Osteoblast (primary cell): Measurements from ENCODE around the gene MAMDC4. TPM values are rescaled to one million over a fixed set of nuclear protein-coding genes. Genes with fewer than 3 reads are reported as not detected.
A peak's percentile ranks its signal among the peaks of the same experiment; 100 is the strongest.

Source experiments
- DNase-seq: peaks from one replicate; pipeline ENCODE4 v3.0.0; 2011; ENCODE audit warnings: low spot score, mixed read lengths; ENCODE audit not compliant: insufficient read length; ENCODE audit errors: missing footprints
- H2AFZ ChIP-seq: 2 replicates; pipeline ENCODE4 v1.6.0; 2011; ENCODE audit warnings: mild to moderate bottlenecking, low read length
- H3K27ac ChIP-seq: 2 replicates; pipeline ENCODE4 v1.5.1; 2011; ENCODE audit warnings: mild to moderate bottlenecking, low read depth, low read length, moderate library complexity
- H3K27me3 ChIP-seq: 2 replicates; pipeline ENCODE4 v1.6.0; 2012; ENCODE audit warnings: mild to moderate bottlenecking, control low read depth, inconsistent platforms, low read length, moderate library complexity; ENCODE audit not compliant: insufficient read depth
- H3K36me3 ChIP-seq: 2 replicates; pipeline ENCODE4 v1.5.1; 2011; ENCODE audit warnings: mild to moderate bottlenecking, low read length, control low read depth, moderate library complexity; ENCODE audit not compliant: insufficient read depth
- H3K4me1 ChIP-seq: 2 replicates; pipeline ENCODE4 v1.5.1; 2011; ENCODE audit warnings: mild to moderate bottlenecking, low read length, control low read depth, moderate library complexity; ENCODE audit not compliant: insufficient read depth
- H3K4me2 ChIP-seq: 2 replicates; pipeline ENCODE4 v1.6.0; 2011; ENCODE audit warnings: mild to moderate bottlenecking, low read length; ENCODE audit not compliant: insufficient read depth
- H3K4me3 ChIP-seq: fragments of 200-600 bp; sonication (generic); 3 replicates; pipeline ENCODE4 v1.5.1; 2012; ENCODE audit warnings: mild to moderate bottlenecking, low read length, inconsistent platforms; ENCODE audit not compliant: insufficient read depth
- H3K79me2 ChIP-seq: 2 replicates; pipeline ENCODE4 v1.6.0; 2012; ENCODE audit warnings: mild to moderate bottlenecking, low read length, control low read depth, inconsistent platforms; ENCODE audit not compliant: insufficient read depth
- H3K9me3 ChIP-seq: 2 replicates; pipeline ENCODE4 v1.5.1; 2011; ENCODE audit warnings: low read depth, low read length, control low read depth
- H4K20me1 ChIP-seq: 2 replicates; pipeline ENCODE4 v1.6.0; 2012; ENCODE audit warnings: mild to moderate bottlenecking, low read length, control low read depth; ENCODE audit not compliant: insufficient read depth
- total RNA-seq: library from RNA; depleted of rRNA; stranded (reverse); fragments of >200 nt; gene quantifications from 2 replicates; pipeline ENCODE4 v1.2.3, GENCODE V29; 2012
- TF ChIP-seq, protein P1 (sequence below): IDR thresholded peaks from 2 replicates; pipeline ENCODE4 v1.5.1; 2011; ENCODE audit warnings: mild to moderate bottlenecking, low read depth, low read length, moderate library complexity; ENCODE audit errors: extremely low read depth

Gene MAMDC4
- total RNA-seq, 1 donor = 1.4 TPM

DNA sequence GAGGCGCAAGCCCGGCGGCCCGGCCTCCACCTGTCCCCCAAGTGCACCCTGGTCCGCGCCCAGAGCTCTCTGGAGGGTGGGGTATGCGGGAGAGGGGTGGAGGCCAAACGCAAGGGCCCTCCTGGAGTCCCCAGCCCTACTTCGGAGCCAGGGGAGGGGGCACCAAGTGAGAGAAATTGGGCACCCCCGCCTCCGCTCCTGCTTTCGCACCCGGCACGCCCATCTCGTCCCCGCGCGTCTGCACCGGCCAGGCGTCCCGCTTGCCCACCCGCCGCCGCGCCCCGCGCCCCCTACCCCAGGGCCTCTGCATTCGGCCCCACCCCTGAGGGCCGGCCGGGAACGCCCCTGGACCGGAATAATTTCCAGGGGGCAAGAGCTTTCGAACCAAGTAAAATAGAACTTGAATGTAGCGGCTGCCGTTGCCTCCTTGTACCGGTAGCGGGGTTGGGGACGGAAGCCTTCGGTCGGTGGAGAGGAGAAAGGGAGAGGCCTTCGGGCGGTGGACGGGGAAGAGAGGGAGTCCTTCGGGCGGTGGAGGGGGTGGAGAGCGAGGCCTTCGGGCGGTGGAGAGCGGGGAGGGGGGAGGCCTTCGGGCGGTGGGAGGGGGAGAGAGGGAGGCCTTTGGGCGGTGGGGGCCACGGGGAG lies 3.6 kb upstream of the MAMDC4 start:
- no peaks in the 10 kb centered on the region for H3K9me3 ChIP-seq
- peak overlapping the region; percentile 91 for H3K4me3 ChIP-seq
- H3K79me2 ChIP-seq = peaks cover 7% of the 10 kb centered on the region
- H2AFZ ChIP-seq = no peak overlapping the region
- H4K20me1 ChIP-seq = peaks cover 8% of the 10 kb centered on the region
- DNase-seq = peak; percentile 98
- TF ChIP-seq, protein P1, sequence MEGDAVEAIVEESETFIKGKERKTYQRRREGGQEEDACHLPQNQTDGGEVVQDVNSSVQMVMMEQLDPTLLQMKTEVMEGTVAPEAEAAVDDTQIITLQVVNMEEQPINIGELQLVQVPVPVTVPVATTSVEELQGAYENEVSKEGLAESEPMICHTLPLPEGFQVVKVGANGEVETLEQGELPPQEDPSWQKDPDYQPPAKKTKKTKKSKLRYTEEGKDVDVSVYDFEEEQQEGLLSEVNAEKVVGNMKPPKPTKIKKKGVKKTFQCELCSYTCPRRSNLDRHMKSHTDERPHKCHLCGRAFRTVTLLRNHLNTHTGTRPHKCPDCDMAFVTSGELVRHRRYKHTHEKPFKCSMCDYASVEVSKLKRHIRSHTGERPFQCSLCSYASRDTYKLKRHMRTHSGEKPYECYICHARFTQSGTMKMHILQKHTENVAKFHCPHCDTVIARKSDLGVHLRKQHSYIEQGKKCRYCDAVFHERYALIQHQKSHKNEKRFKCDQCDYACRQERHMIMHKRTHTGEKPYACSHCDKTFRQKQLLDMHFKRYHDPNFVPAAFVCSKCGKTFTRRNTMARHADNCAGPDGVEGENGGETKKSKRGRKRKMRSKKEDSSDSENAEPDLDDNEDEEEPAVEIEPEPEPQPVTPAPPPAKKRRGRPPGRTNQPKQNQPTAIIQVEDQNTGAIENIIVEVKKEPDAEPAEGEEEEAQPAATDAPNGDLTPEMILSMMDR = no peak
- H3K4me2 ChIP-seq = peak overlapping the region; percentile 96
- H3K27me3 ChIP-seq = peaks cover 16% of the 10 kb centered on the region
- H3K36me3 ChIP-seq = peaks cover 15% of the 10 kb centered on the region
- peaks cover 13% of the 10 kb centered on the region for H3K4me1 ChIP-seq
- peak overlapping the region; percentile 70 for H3K27ac ChIP-seq

GRCh38 chr9:136849038-136849959 lies 2.8 kb upstream of the MAMDC4 start, which contains the start of gene PHPT1:
PHPT1 (plus strand) TSS chr9:136849409; CDS start chr9:136849431, 22 bp downstream.
- H3K79me2 ChIP-seq = peaks cover 7% of the 10 kb centered on the region

DNA sequence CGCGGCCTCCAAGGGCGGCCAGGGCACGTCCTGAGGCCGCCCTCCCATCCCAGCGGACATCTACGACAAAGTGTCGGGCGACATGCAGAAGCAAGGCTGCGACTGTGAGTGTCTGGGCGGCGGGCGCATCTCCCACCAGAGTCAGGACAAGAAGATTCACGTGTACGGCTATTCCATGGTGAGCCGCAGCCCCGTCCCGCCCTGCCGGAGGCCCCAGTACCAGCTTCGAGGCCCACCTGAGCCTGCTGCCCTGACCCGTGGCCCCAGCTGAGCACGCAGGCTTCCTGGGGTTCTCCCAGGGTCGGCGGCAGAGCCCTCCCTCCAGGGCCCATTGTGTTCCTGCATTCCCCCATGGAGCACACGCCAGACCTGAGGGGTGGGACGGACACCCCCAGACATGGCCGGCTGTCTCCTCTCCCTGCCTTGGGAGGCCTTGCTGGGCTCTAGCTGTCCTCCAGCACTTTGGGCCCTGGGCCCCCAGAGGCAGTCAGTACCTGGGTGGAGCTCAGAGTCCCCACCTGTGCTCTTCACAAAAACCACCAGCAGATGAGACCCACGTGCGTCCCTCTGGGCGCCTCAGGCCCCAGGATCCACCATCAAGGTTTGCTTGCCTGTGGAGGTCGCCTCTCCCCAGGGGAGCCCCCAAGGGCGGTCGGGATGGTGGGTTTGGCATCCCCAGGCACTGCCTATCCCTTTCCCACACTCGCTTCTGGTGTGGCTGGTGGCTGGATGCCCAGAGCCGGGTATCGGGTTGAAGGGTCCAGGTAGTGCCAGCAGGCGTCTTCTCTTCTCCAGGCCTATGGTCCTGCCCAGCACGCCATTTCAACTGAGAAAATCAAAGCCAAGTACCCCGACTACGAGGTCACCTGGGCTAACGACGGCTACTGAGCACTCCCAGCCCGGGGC lies 1.9 kb upstream of the MAMDC4 start:
- Histone ChIP-seq H3K4me1 (peaks cover 13% of the 10 kb centered on the region), H3K36me3 (peaks cover 15% of the 10 kb centered on the region), H3K9me3 (no peaks in the 10 kb centered on the region), H3K4me3 (peak overlapping the region; percentile 91), H3K27ac (peak overlapping the region; percentile 58), H4K20me1 (peaks cover 8% of the 10 kb centered on the region), H3K79me2 (peaks cover 7% of the 10 kb centered on the region), H3K4me2 (peak overlapping the region; percentile 96), H2AFZ (no peak overlapping the region), H3K27me3 (peaks cover 14% of the 10 kb centered on the region)
- TF ChIP-seq, protein P1 = no peak
- no peak for DNase-seq

More at GRCh38 chr9:136849038-136849959, 2.8 kb upstream of the MAMDC4 start, which contains the start of gene PHPT1:
- peaks cover 8% of the 10 kb centered on the region for H4K20me1 ChIP-seq
- TF ChIP-seq, protein P1 = no peak
- peaks cover 16% of the 10 kb centered on the region for H3K27me3 ChIP-seq
- H3K36me3 ChIP-seq = peaks cover 15% of the 10 kb centered on the region
- peaks cover 13% of the 10 kb centered on the region for H3K4me1 ChIP-seq
- H3K4me2 ChIP-seq = peak within 1 kb of the TSS; percentile 96
- H2AFZ ChIP-seq = peak within 1 kb of the TSS; percentile 89
- no peaks in the 10 kb centered on the region for H3K9me3 ChIP-seq
- H3K4me3 ChIP-seq = peak within 1 kb of the TSS; percentile 91
- DNase-seq = peak; percentile 100
- H3K27ac ChIP-seq = peak within 1 kb of the TSS; percentile 70
